ENCODE data around the gene TRAPPC12.

DNA sequence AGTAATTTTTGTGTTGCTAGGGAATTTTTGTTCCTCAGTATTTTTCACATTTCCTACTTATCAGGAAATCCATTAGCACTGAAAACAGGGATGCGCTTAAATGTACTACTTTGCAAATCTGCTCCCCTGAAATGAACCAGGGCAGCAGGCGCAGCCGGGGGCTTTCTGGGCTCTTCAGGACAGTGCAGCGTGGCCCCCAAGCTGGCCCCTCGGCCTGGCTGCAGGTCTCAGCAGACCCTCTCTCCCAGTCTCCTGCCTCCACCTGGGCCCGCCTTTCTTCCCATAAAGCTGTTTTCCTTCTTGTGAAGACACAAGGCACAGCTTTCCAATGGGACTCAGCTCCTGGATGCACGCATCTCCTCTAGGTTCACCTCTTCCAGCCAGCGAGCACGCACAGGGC is 37.2 kb upstream of the TRAPPC12 start:
- TF ChIP-seq, protein P1, sequence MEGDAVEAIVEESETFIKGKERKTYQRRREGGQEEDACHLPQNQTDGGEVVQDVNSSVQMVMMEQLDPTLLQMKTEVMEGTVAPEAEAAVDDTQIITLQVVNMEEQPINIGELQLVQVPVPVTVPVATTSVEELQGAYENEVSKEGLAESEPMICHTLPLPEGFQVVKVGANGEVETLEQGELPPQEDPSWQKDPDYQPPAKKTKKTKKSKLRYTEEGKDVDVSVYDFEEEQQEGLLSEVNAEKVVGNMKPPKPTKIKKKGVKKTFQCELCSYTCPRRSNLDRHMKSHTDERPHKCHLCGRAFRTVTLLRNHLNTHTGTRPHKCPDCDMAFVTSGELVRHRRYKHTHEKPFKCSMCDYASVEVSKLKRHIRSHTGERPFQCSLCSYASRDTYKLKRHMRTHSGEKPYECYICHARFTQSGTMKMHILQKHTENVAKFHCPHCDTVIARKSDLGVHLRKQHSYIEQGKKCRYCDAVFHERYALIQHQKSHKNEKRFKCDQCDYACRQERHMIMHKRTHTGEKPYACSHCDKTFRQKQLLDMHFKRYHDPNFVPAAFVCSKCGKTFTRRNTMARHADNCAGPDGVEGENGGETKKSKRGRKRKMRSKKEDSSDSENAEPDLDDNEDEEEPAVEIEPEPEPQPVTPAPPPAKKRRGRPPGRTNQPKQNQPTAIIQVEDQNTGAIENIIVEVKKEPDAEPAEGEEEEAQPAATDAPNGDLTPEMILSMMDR (IDR thresholded peaks at IDR 0.05): no peak
- TF ChIP-seq POLR2A (IDR thresholded peaks at IDR 0.05): no peak

Measured in esophagus squamous epithelium (tissue), 4 donors.